Natural killer cell (primary cell): ENCODE data around the gene PRKAG2. TPM values are rescaled to one million over a fixed set of nuclear protein-coding genes. Genes with fewer than 3 reads are reported as not detected.

Source experiments
- ATAC-seq, 3 donors: fragments of 150-1000 bp in 2 of 3; fragments of 200-7000 bp in 1 of 3; cut with Tn5 transposase; 1 replicate in 1 of 3; 2 replicates in 2 of 3; pipeline ENCODE4 v1.10.0; 2021; ENCODE audit warnings: mild to moderate bottlenecking in 2 of 3, moderate library complexity in 2 of 3
- DNase-seq, 2 donors: peaks; one replicate each; pipeline versions ENCODE4 v3.0.0 to v3.0.0-alpha.2; 2013 to 2021; ENCODE audit warnings: mixed read lengths in 1 of 2
- H3K27ac ChIP-seq: one replicate; pipeline ENCODE4 v1.5.1; 2013; ENCODE audit warnings: mild to moderate bottlenecking, low read length
- H3K27me3 ChIP-seq: one replicate; pipeline ENCODE4 v1.6.1; 2013; ENCODE audit warnings: low read length; ENCODE audit not compliant: control insufficient read depth, insufficient read depth
- H3K36me3 ChIP-seq: one replicate; pipeline ENCODE4 v1.6.1; 2013; ENCODE audit warnings: low read length; ENCODE audit not compliant: control insufficient read depth, insufficient read depth
- H3K4me1 ChIP-seq: one replicate; pipeline ENCODE4 v1.6.1; 2013; ENCODE audit warnings: low read length; ENCODE audit not compliant: control insufficient read depth, insufficient read depth
- H3K4me3 ChIP-seq: one replicate; pipeline ENCODE4 v1.5.1; 2013; ENCODE audit warnings: low read length
- H3K9me3 ChIP-seq: one replicate; pipeline ENCODE4 v1.6.1; 2013; ENCODE audit warnings: low read length; ENCODE audit not compliant: control insufficient read depth, insufficient read depth
- H3K27ac Mint-ChIP-seq, 2 donors: one replicate each; pipeline ENCODE4 v1.8.0; 2022; ENCODE audit warnings: mild to moderate bottlenecking in 2 of 2, mixed read lengths in 2 of 2, moderate library complexity in 1 of 2
- H3K27me3 Mint-ChIP-seq, 2 donors: one replicate each; pipeline ENCODE4 v1.8.0; 2022; ENCODE audit warnings: low read depth in 2 of 2, mixed read lengths in 2 of 2
- H3K36me3 Mint-ChIP-seq: one replicate; pipeline ENCODE4 v1.8.0; 2022; ENCODE audit warnings: mixed read lengths
- H3K4me1 Mint-ChIP-seq, 2 donors: one replicate each; pipeline ENCODE4 v1.8.0; 2022; ENCODE audit warnings: mixed read lengths in 2 of 2
- H3K4me3 Mint-ChIP-seq: one replicate; pipeline ENCODE4 v1.8.0; 2022; ENCODE audit warnings: mild to moderate bottlenecking, moderate library complexity, mixed read lengths
- H3K9me3 Mint-ChIP-seq, 2 donors: one replicate each; pipeline ENCODE4 v1.8.0; 2022; ENCODE audit warnings: mixed read lengths in 2 of 2
- CTCF ChIP-seq: fragments of 200-600 bp; IDR thresholded peaks from one replicate; pipeline ENCODE4 v1.8.0; 2022; ENCODE audit warnings: antibody characterized with exemption
- WGBS: methylation state at CpG from one replicate; pipeline ENCODE4 v1.1.7; 2013; ENCODE audit warnings: missing lambda C conversion rate; ENCODE audit not compliant: insufficient coverage; 5-methylcytosine and 5-hydroxymethylcytosine counted together
- intact Hi-C: fragments of 100-400 bp; cut with micrococcal nuclease; formaldehyde crosslinking; loops from one replicate; pipeline ENCODE4 v1.14.2; 2022
- total RNA-seq, 4 donors: library from RNA; stranded (reverse); fragments of 120-200 nt in 1 of 4; gene quantifications; one replicate each; pipeline versions ENCODE4 v1.2.3 to v1.2.4, GENCODE V29; 2013 to 2022

PRKAG2 gene
- total RNA-seq, 3 donors from 2014 or later (not counting 1 experiment from before 2014, with no cell fraction given) = 42.6 to 66.5 (median 64.4) TPM

- Histone ChIP-seq H3K4me1 (no peaks in the 10 kb centered on the region), H3K27ac (no peak overlapping the region), H3K4me3 (no peak overlapping the region), H3K27me3 (no peaks in the 10 kb centered on the region), H3K9me3 (no peaks in the 10 kb centered on the region), H3K36me3 (peaks cover 21% of the 10 kb centered on the region)
- intact Hi-C loops = no loop called here
- DNase-seq (no peak), ATAC-seq (no peak)
- peaks cover 7% of the 10 kb centered on the region for H3K36me3 Mint-ChIP-seq
- H3K27ac Mint-ChIP-seq = no peak overlapping the region
- 98% methylated on average over 19 of the region's 20 CpGs for WGBS
- no peak overlapping the region for H3K4me3 Mint-ChIP-seq
- no peak for TF ChIP-seq CTCF
- no peaks in the 10 kb centered on the region for H3K9me3 Mint-ChIP-seq
- no peaks in the 10 kb centered on the region for H3K27me3 Mint-ChIP-seq
- no peaks in the 10 kb centered on the region for H3K4me1 Mint-ChIP-seq
Observed at GRCh38 chr7:151568956-151569940, 307.7 kb downstream of the PRKAG2 start.

GRCh38 chr7:151566897-151567320 lies 310.0 kb downstream of the PRKAG2 start:
- Histone ChIP-seq H3K4me3 (no peak overlapping the region), H3K9me3 (no peaks in the 10 kb centered on the region), H3K36me3 (peaks cover 29% of the 10 kb centered on the region), H3K4me1 (no peaks in the 10 kb centered on the region), H3K27me3 (no peaks in the 10 kb centered on the region), H3K27ac (no peak overlapping the region)
- 95% methylated on average over 7 of the region's 8 CpGs for WGBS
- peaks cover 14% of the 10 kb centered on the region for H3K36me3 Mint-ChIP-seq
- TF ChIP-seq CTCF = no peak
- no peaks in the 10 kb centered on the region for H3K9me3 Mint-ChIP-seq
- no peak overlapping the region for H3K4me3 Mint-ChIP-seq
- intact Hi-C loops = no loop called here
- ATAC-seq (no peak), DNase-seq (no peak)
- H3K27me3 Mint-ChIP-seq = no peaks in the 10 kb centered on the region
- H3K27ac Mint-ChIP-seq = no peak overlapping the region
- H3K4me1 Mint-ChIP-seq = no peaks in the 10 kb centered on the region

GRCh38 chr7:151565541-151565940 lies 311.4 kb downstream of the PRKAG2 start:
- H3K9me3 Mint-ChIP-seq = no peaks in the 10 kb centered on the region
- H3K27me3 ChIP-seq = no peaks in the 10 kb centered on the region
- H3K4me3 Mint-ChIP-seq = no peak overlapping the region
- no peaks in the 10 kb centered on the region for H3K4me1 Mint-ChIP-seq
- intact Hi-C loops = no loop called here
- H3K4me3 ChIP-seq = no peak overlapping the region
- peaks cover 30% of the 10 kb centered on the region for H3K36me3 ChIP-seq
- ATAC-seq (no peak), DNase-seq (no peak)
- H3K27ac ChIP-seq = no peak overlapping the region
- peaks cover 14% of the 10 kb centered on the region for H3K36me3 Mint-ChIP-seq
- H3K27ac Mint-ChIP-seq = no peak overlapping the region
- H3K4me1 ChIP-seq = no peaks in the 10 kb centered on the region
- TF ChIP-seq CTCF = no peak
- no peaks in the 10 kb centered on the region for H3K9me3 ChIP-seq
- H3K27me3 Mint-ChIP-seq = no peaks in the 10 kb centered on the region
- WGBS = 96% methylated on average over 8 of the region's 9 CpGs
